HS-27A (cell line): ENCODE results near the gene MAP4.

Experiments used
- DNase-seq: peaks from one replicate; pipeline ENCODE4 v3.0.0-alpha.2; 2012; ENCODE audit warnings: low read depth, missing footprints

Gene MAP4

DNA sequence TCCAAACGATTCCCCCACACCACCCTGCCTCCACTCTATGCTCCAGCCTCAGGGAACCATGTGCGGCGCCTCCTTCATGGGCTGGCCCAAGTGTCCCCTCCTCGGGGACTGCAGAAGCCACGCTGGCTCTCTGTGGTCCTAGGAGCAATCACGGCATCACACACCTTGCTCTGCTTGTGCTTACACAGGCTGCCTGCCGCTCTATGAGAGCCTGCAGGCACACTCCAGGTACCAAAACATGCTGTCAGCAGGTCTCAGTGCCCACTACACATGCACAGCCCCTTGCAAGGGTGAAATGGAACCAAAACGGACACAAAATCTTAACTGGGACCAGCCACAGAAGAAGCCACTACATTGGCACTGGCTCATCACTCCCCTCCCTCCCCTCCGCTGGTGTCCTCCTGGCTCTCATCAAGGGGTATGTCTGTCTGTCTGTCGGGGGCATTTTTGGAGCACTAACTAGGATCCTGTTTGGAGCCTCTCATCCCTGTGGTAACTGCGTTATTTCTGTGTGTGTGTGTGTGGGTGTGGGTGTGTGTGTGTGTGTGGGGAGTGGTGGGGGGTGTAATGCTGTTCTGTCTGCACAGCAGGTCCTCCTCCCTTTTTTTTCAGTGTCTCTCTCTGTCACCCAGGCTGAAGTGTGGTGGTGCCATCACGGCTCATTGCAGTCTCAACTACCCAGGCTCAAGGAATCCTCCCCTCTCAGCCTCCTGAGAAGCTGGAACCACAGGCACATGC, 152.7 kb downstream of the MAP4 start:
- DNase-seq: no peak

DNA sequence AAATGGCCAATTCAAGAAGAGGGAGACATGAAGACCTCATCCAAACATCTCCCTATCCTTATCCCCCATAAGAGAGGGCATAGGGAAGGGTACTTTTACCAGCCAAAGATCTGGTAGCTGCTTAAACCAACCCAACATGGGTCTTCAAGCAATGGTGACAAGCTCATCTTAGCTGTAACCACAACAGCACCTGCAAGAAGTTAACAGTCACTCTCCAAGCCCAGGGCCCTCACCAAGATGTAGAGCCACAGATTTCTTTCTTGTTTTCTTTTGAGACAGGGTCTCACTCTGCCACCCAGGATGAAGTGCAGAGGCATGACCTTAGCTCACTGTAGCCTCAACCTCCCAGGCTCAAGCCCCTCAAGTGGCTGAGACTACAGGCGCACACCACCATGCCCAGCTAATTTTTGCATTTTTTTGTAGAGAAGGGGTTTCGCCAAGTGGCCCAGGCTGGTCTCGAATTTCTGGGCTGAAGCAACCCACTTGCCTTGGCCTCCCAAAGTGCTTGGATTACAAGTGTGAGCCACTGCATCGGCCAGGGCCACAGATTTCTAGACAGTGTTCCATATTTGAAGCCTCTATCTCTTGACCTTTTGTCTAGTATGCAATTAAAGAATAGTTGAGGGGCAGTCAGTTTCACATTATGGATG, 156.1 kb downstream of the MAP4 start:
- no peak for DNase-seq

DNA sequence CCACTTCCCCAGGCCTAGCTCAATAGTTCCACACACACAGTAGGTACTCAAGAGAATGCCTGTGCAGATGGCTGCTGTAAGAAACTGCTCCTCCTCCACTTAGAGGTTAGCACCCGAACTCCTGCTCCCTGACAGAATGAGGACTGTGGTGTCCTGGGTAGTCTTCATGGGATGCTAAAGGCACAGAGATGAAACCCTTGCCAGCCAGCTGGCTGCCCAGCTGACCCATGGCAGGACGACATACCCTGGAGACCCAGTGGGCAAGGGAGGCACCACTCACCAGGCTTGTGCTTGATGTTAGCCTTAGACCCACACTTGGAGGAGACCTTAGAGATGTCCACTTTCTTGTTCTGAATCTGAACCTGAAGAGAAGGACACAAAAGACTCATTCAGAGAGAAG, 159.1 kb downstream of the MAP4 start:
- no peak for DNase-seq

DNA sequence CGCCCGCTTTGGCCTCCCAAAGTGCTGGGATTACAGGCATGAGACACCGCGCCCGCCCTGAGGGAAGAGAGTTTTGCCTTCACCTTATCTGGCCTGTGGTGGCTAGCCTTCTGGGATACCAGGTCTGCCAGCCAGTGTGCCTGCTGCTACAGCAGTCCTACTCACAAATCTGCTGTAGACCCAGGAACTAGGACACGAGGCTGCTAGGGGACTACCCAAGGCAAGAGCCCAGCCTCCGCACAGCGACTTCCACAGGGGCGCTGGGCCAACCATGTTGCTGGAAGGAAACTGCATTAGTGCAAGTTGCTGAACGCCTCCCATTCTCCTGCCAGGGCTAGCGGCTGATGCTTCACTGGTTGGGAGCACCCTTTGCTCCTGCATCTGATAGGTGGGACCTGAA, 159.5 kb downstream of the MAP4 start:
- DNase-seq: no peak

DNA sequence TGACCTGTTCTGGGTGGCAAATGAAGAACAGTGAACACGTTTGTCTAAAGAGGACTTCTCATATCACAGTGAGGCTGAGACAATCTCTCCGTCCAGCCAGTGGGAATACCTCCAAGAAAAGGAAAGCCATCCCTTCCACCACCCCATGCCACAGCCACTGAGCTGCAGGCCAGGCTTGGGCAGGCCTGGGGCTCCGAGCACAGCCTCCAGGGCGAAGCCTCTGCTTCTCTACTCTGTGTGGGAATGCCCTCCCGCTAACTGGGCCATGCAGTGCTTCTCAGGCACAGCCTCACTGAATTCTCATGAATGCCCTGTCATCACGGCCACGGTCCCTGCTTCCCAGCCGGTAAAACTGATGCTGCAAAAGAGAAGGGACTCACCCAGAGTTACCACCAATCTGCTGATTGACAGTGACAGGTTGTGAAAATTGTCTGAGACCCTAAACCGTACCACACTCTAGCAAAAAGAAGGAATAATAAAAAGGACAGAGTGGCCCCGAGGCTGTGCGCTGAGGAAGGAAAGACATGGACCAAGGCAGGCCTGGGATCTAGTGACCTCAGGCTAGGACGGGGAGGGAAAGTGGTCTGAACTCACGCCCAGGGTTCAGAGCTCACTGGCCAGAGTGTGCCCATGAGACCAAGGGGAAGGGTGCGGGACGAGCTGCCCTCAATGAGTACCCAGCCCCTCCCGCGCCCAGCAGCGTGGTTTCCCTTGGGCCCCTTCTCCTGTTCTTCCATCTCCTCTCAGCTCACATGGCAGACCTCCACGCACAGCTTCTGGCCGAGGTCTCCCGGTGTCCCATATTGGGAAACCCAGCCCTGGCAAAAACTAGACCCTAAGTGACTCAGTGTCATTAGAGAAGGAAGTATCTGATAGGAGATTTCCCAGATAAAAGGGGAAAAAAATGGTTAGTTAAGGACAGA, 160.5 kb downstream of the MAP4 start:
- DNase-seq: no peak

DNA sequence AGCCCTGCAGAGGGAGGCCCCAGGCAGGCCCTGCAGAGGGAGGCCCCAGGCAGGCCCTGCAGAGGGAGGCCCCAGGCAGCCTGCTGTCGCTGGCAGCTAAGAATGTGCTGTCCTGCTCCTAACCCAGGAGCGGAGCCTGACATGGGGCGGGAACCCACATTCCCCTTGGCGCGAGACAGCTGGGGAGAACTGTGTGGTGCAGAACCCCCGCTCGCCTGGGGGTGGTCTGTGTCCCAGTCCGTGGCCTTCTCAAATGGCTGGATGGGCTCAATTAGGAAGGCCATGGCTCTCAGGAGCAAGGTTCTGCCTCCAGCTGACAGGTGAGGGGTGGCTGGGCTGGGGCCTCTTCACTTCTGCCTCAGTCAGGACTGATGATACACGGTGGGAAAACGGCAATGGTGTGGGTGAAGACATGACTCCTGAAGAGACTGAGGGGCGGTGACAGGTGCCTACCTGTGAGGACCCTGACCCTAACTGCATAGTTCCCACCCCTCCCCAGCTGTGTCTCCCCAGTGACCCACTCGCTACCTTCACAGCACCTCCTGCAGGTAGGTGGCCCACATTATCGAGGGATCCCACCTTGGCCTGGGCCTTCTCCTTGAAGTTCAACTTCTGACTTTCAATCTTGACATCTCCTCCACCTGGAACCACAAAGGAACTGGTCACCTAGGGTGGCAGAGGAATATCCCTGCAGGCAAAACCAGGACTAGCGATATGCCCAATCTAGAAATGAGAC, 161.3 kb downstream of the MAP4 start:
- DNase-seq: no peak

DNA sequence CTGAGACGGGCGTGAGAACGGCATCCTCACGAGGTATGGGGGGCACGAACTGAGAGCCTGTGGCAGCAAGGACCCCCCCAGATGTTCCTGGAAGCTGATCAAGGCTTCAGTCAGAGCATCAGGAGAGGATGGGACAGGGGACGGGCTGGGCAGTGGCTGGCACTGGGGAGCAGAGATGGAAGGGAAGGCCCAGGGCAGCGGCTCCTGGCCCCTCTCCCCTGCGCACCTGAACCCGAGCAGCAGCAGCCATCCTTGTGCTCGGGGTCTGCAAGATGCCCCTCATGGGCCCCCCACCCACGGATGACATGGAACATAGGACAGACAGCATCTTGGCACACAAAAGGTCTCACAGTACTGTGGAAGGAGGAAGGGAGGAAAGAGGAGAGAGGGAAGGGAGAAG, 161.9 kb downstream of the MAP4 start:
- no peak for DNase-seq

DNA sequence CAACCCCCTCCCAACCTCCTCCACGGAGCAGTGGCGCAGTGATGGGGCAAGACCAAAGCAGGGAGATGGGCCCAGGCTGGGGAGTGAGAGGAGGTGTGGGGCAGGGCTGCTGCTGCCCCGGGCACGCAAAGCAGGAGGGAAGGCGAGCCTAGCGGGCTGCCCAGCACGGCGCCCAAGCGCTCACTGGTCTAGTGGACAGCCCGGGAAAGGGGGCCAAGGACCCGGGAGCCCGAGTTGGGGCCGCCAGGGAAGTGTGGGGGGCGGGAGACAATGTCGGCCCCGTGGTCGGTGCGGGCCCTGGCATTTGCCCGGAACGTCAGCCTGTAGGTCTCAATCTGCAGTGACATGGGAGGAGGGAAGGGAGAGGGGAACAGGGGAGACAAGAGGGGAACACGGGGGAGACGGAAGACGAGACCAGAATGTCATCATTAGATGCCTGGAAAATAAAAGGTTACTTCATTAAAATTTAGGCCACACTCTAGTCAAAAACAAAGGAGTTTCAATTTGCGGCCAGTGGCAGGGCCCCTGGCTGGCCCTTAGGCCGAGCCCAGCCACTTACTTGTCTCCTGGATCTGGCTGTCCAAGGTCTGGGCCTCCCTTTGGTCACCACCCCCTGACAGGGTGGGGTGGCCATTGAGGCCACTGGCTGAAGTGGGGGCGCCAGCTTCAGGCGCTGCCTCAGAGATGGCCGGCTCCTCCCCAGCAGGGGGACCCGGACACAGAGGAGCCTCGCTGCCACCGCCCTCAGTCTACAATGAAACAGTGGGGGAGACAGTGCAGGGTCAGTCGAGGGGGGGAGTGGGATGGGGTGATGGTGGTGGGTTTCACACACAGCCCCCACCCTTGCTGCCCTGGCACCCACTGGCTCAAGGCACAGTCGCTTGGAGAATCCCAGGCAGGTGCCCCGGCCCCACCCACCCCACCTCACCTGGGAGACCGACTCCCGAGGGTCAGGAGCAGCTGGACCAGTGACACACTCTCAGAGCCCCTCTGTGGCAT, 163.3 kb downstream of the MAP4 start:
- DNase-seq: no peak

DNA sequence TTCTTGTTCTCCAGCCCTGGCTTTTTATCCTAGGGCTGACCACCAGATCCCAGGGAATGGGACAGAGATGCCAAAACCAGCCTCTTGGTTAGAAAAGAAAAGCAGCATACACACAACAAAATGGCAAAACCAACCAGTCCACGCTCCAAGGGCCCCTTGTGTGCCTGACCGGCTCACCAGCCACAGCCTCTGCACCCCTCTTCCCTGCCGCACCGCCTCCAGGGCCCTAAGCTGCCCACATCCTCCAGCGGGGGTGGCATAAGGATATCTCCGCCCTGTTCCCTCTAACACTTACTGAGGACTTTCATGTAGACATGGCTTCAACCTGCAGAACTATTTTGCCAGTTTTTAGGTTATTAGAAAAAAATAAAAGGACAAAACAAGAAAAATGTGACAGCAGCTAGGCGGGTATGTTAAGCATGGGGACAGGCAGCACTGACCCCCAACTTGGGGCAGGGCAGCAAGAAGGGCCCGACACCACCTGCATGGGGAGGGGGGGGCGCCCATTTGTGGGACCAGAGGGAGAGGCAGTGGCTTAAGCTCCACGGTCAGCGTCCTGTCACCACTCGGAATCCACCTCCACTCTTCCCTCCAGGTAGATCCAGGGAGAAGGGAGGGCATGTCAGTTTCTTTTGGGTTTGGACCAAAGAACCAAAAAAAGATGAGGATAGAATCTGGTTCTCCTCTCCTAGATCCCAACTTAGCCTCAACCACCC, 164.2 kb downstream of the MAP4 start:
- no peak for DNase-seq

DNA sequence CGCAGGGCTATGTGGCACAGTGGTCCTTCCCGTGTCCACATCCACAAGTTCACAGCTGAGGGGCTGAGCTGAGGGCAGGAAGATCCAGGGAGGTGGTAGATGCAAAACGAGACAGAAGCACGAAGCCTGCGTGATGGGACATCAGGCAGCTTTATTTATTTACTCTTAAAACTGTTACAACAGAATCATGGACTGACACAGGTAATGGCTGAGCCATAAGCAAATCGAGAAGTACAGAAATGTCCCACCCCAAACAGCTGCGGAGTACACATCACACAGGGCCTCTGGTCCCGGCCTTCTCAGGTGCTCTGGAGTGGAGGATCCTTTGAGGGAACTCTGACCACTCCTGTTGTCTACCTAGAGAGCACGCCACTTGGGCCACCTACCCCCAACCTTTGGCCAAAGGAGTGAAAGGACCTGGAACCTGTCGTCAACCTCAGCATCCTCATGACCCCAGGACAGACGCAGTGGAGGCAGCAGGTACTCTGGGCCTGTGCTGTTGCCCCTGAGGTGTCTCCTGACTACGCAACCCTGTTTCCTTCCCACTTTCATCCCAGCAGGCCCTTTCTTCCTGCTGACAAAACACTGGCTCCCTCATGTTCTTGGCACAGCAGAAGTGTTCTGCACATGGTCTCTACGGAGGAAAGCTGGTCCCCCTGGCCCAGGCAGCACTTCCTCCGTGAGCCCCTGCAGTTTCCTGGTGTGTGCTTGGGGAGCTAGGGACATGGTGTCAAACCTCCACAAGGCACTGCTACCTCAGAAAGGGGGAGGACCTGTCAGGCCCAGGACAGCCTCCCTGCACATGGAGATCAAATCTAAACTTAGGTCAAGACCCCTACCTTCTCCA, 165.4 kb downstream of the MAP4 start:
- DNase-seq: no peak

DNA sequence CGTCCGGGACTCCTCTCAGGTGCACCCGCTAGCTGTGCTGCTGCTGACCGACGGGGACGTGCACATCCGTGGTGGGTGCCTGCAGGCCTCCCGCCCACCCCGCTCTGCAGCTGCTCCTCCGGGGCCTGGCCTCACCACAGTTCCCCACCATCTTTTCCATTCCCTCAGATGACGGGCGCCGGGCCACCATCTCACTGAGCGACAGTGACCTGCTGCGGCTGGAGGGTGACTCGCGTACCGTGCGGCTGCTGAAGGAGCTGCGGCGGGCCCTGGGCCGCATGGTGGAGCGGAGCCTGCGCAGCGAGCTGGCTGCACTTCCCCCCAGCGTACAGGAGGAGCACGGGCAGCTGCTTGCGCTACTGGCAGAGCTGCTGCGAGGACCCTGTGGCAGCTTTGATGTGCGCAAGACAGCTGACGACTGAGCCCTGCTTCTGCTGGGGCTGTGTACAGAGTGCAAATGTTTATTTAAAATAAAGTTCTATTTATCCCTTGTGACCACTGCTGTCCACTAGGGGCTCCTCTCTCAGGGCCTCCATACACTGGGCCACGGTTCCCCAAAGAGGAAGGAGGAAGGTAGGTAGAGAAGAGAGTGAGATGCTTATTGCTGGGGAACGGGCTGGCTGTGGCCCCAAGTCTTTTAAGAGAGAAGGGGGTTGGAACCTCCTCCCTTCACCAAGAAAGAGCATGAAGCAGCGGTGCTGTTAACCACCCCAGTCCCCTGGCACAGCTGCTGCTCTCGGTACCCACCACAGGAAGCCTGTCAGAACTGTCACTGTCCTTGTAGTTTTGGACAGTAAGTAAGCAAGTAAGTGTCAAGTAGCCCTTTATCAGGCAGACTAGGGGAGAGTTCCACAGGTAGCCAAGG, 166.3 kb downstream of the MAP4 start:
- DNase-seq: no peak

DNA sequence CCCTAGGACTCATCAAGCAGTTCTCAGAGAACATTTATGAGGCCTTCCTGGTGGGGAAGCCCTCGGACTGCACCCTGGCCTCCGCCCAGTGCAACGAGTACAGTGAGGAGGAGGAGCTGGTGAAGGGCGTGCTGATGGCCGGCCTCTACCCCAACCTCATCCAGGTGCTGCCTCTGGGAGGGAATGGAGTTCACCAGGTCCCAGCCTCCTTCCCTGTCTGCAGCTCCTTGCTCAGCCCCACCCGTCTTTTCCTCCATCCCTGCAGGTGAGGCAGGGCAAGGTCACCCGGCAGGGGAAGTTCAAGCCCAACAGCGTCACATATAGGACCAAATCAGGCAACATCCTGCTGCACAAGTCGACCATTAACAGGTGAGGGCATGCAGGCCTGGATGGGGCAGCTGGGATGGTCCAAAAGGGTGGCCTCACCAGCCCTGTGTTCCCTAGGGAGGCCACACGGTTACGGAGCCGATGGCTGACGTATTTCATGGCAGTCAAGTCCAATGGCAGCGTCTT, 167.0 kb downstream of the MAP4 start:
- no peak for DNase-seq

DNA sequence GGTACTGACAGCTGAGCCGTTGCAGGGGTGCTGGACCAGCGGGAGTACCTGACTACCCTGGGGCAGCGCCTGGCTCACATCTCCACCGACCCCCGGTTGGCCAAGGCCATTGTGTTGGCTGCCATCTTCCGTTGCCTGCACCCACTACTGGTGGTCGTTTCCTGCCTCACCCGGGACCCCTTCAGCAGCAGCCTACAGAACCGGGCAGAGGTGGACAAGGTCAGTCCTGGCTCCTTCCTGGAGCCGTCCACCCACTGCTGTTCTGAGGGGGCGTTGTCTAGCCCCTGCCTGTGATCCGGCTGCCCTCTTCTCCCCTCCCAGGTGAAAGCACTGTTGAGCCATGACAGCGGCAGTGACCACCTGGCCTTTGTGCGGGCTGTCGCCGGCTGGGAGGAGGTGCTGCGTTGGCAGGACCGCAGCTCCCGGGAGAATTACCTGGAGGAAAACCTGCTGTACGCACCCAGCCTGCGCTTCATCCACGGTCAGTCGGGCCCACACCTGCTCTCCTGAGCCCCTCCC, 167.6 kb downstream of the MAP4 start:
- no peak for DNase-seq

DNA sequence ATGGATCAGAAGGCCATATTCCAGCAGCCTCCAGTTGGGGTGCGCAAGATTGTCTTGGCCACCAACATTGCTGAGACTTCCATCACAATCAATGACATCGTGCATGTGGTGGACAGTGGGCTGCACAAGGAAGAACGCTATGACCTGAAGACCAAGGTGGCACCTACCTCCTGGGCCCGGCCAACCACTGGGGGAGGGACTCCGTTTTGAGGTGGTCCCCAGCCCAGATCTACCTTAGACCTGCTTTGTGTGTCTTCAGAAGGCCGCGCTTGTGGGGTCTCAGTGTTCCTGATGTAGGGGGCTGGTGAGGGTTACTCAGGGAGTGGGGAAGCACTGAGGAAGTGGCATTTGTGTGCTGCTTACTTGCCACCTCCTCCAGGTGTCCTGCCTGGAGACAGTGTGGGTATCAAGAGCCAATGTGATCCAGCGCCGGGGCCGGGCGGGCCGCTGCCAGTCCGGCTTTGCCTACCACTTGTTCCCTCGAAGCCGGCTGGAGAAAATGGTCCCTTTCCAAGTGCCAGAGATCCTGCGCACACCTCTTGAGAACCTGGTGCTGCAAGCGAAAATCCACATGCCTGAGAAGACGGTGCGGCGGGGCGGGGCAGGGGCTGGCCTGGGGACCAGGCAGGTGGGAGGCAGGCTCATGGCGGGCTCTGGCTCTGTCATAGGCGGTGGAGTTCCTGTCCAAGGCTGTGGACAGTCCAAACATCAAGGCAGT, 168.3 kb downstream of the MAP4 start:
- no peak for DNase-seq

DNA sequence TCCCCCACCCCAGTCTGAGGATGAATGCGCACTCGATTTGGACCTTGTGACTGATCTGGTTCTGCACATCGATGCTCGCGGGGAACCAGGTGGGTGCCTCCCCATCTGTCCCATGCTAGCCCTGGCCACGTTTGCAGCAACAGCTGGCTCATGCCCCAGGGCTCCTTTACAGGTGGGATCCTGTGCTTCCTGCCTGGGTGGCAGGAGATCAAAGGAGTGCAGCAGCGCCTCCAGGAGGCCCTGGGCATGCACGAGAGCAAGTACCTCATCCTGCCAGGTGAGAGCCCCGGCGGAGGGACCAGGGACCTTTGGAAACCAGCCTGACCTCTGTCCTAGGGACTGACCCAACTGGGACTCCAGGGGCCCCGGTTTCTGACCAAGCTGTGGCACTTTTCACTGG, 169.0 kb downstream of the MAP4 start:
- DNase-seq: no peak

DNA sequence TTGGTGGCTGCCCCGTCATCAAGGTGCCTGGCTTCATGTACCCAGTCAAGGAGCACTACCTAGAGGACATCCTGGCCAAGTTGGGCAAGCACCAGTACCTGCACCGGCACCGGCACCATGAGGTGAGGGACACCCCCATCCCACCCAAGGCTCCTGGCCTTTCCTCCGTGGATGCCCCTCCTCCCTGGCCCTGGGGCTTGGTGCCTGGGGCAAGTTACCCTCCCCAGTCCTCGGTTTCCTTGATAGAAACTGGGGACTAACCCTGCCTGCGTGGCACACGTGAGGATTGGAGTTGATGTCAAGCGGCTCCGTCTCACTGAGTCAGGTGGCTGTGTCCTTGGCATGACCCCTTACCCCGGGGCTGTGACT, 169.4 kb downstream of the MAP4 start:
- DNase-seq: no peak

DNA sequence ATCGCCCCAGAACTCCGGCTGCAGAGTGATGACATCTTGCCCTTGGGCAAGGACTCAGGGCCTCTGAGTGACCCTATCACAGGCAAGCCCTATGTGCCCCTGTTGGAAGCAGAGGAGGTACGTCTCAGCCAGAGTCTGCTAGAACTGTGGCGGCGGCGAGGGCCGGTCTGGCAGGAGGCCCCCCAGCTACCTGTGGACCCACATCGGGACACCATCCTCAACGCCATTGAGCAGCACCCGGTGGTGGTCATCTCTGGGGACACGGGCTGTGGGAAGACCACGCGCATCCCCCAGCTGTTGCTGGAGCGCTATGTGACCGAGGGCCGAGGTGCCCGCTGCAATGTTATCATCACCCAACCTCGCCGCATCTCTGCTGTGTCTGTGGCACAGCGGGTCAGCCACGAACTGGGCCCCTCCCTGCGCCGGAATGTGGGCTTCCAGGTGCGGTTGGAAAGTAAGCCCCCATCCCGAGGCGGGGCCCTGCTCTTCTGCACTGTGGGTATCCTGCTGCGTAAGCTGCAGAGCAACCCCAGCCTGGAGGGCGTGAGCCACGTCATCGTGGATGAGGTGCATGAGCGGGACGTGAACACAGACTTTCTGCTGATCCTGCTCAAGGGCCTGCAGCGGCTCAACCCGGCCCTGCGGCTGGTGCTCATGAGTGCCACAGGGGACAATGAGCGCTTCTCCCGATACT, 169.9 kb downstream of the MAP4 start:
- DNase-seq: no peak
